HG03457 (cell line): ENCODE measurements around the gene HOXD10.

Source experiments
- ATAC-seq: cut with Tn5 transposase; IDR thresholded peaks from one replicate; pipeline ENCODE4 v1.9.1; 2021; ENCODE audit warnings: moderate number of reproducible peaks; ENCODE audit not compliant: unreplicated experiment

HOXD10 gene

DNA sequence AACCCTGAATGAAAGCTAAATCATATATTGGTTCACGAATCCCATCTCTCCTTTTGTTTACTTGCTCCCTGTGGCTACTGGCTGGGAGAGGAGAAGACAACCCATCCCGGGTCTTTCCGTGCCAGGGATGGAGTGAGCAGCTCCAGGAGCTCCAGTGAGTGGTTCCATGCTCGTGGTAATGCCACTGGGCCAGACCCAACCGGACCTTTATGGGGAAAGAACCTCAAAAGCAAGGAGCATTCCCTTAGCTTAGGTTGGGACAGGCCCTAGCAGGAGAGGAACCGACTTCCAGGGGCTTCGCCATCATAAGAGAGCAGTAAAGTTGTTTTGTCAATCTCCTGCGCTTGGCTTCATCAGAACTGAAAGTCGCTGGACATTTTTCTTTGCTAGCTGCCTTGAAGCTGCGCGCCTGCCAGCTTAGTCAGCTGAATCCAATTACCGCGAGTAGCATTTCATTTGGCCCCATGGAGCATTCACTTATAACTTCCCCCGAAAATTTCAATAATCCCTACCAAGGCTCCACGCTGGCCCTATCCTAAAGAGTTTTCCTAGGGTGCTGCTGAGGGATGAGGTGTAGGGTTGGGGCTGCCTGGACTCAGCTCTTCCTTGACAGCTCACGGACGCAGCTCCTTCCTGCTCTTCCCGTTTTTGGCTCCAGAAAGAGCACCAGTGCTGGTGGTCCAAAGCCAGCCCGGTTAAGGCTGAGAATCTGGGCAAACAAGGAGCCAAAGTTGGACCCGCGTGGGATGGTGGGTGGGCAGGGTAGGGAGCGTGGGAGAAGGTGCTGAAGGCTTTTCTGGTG is 45.4 kb downstream of the HOXD10 start:
- ATAC-seq, result no peak

DNA sequence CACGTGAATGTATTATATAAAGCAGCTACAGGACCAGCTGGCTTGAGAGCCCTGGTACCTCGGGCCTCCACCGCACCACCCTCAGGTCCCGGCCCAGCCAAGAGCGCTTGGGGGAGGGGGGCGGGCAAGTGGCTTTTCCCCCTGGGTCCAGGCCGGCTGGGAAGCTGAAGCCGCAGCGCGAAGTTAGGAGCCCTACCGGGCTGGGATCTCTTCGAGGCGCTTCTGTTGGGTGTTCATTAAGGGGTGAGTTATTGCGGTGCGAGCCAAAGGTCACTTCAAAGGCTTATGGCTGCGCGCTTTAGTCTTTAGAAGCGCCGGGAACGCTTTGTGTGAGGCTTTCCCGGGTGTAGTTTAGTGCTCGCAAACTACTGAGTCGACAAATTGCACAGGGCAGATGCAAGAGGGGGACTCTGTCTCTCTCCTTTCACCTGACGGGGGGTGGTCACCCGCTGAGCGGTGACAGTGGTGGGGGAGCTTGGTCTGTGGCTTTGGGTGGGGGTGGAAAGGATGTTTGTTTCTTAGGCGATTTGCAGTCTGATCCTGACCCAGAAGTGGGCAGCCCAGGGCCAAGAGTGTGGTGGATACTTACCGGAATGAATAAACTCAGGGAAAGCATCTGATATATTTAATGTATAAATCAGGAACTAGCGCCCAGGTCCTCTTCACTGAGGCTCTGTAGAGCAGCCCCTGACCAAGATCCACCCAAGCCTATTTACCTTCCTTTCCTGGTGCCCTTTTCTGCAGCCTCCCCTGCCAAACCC is 46.5 kb downstream of the HOXD10 start:
- ATAC-seq, result no peak

DNA sequence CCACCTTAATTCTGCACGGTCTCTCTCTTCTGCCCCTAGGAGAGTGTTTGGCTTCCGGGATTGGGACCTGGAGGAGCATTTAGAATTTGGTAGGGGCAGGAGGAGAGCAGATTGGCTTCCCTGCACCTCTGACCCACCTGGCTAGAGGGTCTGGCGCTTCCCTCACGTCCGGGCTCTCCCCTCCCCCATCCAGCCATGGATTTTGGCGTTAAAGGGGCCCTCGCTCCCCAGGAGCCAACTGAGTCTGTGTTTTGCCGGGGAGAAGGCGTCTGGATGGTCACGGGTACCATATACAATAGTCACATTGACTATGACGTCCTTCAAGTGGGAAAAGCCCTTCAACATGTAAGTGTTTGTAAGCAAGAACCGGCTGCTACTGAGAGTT is 47.1 kb downstream of the HOXD10 start:
- ATAC-seq, result no peak

DNA sequence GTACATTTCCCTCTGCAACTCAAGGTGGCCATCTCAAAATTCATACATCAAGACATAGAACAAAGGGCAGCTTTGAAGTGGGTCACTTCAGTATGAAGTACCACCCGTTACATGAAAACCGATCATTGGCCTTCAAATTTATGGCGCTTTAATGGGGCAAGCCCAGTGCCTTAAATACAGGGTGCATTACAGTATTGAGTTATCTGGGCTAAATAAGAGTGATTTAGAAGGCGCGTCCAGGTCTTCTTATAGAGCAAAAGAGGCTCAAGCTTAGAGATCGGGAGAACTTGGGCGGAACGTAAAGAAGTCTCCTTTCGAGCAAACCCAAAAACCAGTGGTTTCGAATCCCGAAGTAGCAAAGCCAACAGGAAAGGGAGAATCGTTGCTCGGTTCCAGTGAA is 47.6 kb downstream of the HOXD10 start:
- no peak for ATAC-seq

DNA sequence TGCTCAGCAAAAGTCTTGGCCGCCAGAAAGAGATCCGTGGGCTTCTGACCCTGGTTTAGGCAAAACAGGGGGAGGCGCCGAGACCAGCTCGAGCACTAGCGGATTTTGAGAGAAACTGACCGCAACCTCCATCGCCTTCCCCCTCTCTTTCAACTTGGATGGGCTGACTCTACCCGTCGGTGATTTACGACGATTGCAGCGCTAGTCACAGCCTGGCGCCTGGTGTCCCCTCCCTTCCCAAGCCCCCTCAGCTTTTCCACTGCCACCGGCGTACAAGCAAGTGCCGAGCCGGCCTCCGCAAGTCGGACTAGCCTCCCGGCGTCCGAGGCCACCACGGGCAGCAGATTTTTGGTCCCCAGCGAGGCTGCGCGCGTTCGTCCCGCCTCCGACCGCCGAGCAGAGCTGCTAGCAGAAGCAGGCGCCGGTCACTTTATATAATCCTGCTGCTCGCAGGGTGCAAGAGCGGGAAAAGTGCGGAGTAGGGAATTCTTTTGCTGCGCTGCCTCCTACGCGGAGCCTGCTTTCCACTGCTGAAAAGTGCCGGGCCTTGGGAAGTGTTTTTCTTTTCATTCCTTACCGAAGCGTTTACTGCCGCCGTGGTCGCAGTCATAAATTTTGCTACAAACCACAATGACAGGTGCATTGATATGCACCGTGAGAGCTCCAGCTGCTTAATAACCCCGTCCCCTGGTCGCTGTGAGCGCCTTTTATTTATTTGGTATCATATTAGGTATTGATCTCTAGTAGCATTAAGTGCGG is 48.2 kb downstream of the HOXD10 start:
- no peak for ATAC-seq

DNA sequence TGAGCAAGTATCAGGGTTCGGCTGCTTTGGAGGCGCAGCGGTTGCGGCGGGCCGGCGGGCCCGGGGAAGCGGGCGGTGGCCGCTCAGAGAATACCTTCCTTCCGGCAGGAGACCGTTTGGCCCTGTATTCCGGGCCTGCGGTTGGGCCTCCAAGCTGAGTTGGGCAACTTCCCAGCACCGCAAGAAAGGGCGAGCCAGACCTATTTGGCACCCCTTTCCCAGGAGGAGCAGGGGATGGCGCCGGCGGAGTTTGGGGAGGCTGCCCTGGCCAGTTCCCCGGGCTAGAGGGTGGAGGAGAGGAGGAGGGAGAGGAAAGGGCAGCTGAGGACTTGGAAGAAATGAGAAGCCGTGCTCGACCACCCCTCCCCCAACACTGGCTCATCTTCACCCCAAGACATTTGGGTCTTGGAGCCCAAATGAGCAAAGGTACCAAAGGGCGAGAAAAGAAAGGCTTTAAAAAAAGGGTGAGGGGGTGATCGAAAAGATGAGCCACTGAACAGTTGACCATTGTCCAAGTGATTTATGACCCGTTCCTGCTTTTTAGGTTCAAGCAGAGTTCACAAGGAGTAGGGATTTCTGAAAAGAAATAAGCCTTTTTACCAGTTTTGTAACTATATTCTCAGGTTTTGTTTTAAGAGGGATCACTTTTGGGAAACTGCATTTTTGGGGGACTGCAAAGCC is 48.9 kb downstream of the HOXD10 start:
- no peak for ATAC-seq

DNA sequence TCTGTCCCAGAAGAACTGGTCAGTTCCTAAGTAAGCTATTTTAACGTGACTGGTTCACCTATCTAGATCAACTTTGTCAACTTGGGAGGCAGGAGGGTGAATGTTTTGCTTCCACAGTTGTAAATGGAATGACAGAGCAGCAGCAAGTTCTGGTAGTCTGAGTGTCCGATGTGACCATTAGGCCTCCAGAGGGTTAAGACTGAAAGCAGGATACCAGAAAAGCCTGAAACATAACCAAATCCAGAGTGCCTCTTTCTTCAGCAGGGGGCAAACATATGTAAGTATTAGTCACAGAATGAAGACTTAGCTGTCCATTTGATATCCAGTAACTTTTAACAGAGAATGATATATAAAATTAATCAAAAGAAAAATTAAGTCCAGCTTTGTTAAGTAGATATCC is 49.7 kb downstream of the HOXD10 start:
- ATAC-seq, result no peak

- no peak for ATAC-seq
Observed at GRCh38 chr2:176167398-176167797, 50.8 kb downstream of the HOXD10 start.

DNA sequence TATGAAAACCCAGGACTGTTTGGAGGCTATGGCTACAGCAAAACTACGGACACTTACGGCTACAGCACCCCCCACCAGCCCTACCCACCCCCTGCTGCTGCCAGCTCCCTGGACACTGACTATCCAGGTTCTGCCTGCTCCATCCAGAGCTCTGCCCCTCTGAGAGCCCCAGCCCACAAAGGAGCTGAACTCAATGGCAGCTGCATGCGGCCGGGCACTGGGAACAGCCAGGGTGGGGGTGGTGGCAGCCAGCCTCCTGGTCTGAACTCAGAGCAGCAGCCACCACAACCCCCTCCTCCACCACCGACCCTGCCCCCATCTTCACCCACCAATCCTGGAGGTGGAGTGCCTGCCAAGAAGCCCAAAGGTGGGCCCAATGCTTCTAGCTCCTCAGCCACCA is 52.6 kb downstream of the HOXD10 start:
- ATAC-seq, result no peak
